Measurements from ENCODE around the gene IL1A. TPM values are rescaled to one million over a fixed set of nuclear protein-coding genes. Genes with fewer than 3 reads are reported as not detected.
"Not testable (repeated sequence)": the region's sequence is repeated elsewhere in the genome, so short reads cannot be mapped to it uniquely, and the experiment has no call there.

The IL1A gene, protein sequence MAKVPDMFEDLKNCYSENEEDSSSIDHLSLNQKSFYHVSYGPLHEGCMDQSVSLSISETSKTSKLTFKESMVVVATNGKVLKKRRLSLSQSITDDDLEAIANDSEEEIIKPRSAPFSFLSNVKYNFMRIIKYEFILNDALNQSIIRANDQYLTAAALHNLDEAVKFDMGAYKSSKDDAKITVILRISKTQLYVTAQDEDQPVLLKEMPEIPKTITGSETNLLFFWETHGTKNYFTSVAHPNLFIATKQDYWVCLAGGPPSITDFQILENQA
- 5.4 and 6.3 TPM in 2 replicates for total RNA-seq (2021)
- Bru-seq, nascent RNA = percentile 69 among the genes with signal in this experiment
- BruChase-seq, experiment 1, labeled RNA remaining after a 2-hour chase = percentile 66 among the genes with signal in this experiment
- percentile 43 among the genes with signal in this experiment for BruChase-seq, experiment 2, labeled RNA remaining after a 6-hour chase
- long read RNA-seq, transcript IL1A-201 (7 exons, 2,124 nt) = major isoform, 11 of 12 reads
- long read RNA-seq, partial matches to known transcripts = 0 of 12 reads
- long read RNA-seq, other reads (novel, unspliced or antisense) = 1 of 12 reads

GRCh38 chr2:112784199-112785189, at the start of gene IL1A:
TSS of gene IL1A (minus strand) at chr2:112784493. CDS start at chr2:112783770, 723 bp downstream.
- Histone ChIP-seq H3K36me3 (ENCODE audit: insufficient read depth, low read length, poor library complexity, severe bottlenecking) (no peaks in the 10 kb centered on the region), H3K4me1 (ENCODE audit: insufficient read depth, low read length, poor library complexity, severe bottlenecking) (peaks cover 17% of the 10 kb centered on the region), H3K27me3 (replicated peaks; ENCODE audit: insufficient read depth, low read depth, low read length, poor library complexity) (no peaks in the 10 kb centered on the region), H3K4me3 (ENCODE audit: low read depth, low read length, poor library complexity, severe bottlenecking) (no peak within 1 kb of the TSS), H3K9me3 (ENCODE audit: low read depth, low read length, poor library complexity, severe bottlenecking) (no peaks in the 10 kb centered on the region), H3K27ac (ENCODE audit: low read depth, low read length, poor library complexity, severe bottlenecking) (no peak within 1 kb of the TSS)
- TF ChIP-seq CTCF (conservative IDR thresholded peaks at IDR 0.05; ENCODE audit: low read depth, low read length) (no peak), EZH2 (IDR thresholded peaks at IDR 0.05; ENCODE audit: borderline replicate concordance, low read depth, low read length, poor library complexity, severe bottlenecking) (no peak)
- no TSS peak for BruUV-seq (replicated peaks)
- CTCF ChIA-PET = no interaction called here
- POLR2A ChIA-PET (ENCODE audit: low non-redundant PET) = no interaction called here
- intact Hi-C loops (cut with micrococcal nuclease; ENCODE audit: unreplicated experiment) = no loop called here
- DNase-seq (ENCODE audit: low spot score) = peak; percentile 74

GRCh38 chr2:112833976-112834375, 49.7 kb upstream of the IL1A start:
- H3K27ac ChIP-seq (ENCODE audit: low read depth, low read length, poor library complexity, severe bottlenecking) = no peak overlapping the region
- no peaks in the 10 kb centered on the region for H3K9me3 ChIP-seq (ENCODE audit: low read depth, low read length, poor library complexity, severe bottlenecking)
- ChIA-PET POLR2A (ENCODE audit: low non-redundant PET) (no interaction called here), CTCF (no interaction called here)
- H3K36me3 ChIP-seq (ENCODE audit: insufficient read depth, low read length, poor library complexity, severe bottlenecking) = no peaks in the 10 kb centered on the region
- H3K27me3 ChIP-seq (replicated peaks; ENCODE audit: insufficient read depth, low read depth, low read length, poor library complexity) = no peaks in the 10 kb centered on the region
- intact Hi-C loops (cut with micrococcal nuclease; ENCODE audit: unreplicated experiment) = no loop called here
- H3K4me3 ChIP-seq (ENCODE audit: low read depth, low read length, poor library complexity, severe bottlenecking) = no peak overlapping the region
- no peak for DNase-seq (ENCODE audit: low spot score)
- no TSS peak for BruUV-seq (replicated peaks)
- TF ChIP-seq EZH2 (IDR thresholded peaks at IDR 0.05; ENCODE audit: borderline replicate concordance, low read depth, low read length, poor library complexity, severe bottlenecking) (no peak), CTCF (conservative IDR thresholded peaks at IDR 0.05; ENCODE audit: low read depth, low read length) (no peak)
- H3K4me1 ChIP-seq (ENCODE audit: insufficient read depth, low read length, poor library complexity, severe bottlenecking) = peaks cover 26% of the 10 kb centered on the region

DNA sequence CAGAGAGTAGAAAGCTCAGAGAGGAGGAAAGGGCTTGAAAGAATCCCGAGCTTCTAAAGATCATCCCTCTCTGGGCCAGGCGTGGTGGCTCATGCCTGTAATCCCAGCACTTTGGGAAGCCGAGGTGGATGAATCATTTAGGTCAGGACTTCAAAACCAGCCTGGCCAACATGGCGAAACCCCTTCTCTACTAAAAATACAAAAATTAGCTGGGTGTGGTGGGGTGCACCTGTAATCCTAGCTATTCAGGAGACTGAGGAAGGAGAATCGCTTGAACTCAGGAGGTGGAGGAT, 49.3 kb upstream of the IL1A start:
- intact Hi-C loops (cut with micrococcal nuclease; ENCODE audit: unreplicated experiment); POLR2A ChIA-PET (ENCODE audit: low non-redundant PET); H3K27ac ChIP-seq (ENCODE audit: low read depth, low read length, poor library complexity, severe bottlenecking); CTCF ChIA-PET; BruUV-seq (replicated peaks); H3K4me3 ChIP-seq (ENCODE audit: low read depth, low read length, poor library complexity, severe bottlenecking); H3K36me3 ChIP-seq (ENCODE audit: insufficient read depth, low read length, poor library complexity, severe bottlenecking); H3K9me3 ChIP-seq (ENCODE audit: low read depth, low read length, poor library complexity, severe bottlenecking); DNase-seq (ENCODE audit: low spot score); H3K27me3 ChIP-seq (replicated peaks; ENCODE audit: insufficient read depth, low read depth, low read length, poor library complexity): not testable (repeated sequence)
- peaks cover 26% of the 10 kb centered on the region for H3K4me1 ChIP-seq (ENCODE audit: insufficient read depth, low read length, poor library complexity, severe bottlenecking)
